HG03066 (cell line): Measurements from ENCODE around the gene PCDHGB5.

Source experiments
- ATAC-seq: cut with Tn5 transposase; IDR thresholded peaks from one replicate; pipeline ENCODE4 v1.9.1; 2021; ENCODE audit warnings: low read depth; ENCODE audit not compliant: unreplicated experiment

Gene PCDHGB5

DNA sequence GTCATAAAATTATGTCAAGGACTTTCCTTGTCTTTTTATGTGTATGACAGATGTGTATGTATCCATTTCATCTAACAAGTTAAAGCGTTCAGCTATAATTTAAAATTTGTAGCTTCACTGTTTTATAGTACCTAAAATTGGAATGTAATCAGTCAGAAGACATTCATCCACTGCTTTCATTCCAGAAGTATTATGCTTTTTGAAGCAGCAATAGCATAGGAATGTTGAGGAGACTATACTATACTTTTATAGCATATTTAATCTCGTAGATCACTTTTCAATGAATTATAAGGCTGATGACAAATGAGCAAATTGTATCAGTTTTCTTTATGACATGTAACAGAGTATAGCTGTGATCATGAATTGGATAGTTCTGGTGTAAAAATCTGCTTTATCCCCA lies 39.5 kb downstream of the PCDHGB5 start:
- no peak for ATAC-seq

GRCh38 chr5:141439411-141440141 lies 41.8 kb downstream of the PCDHGB5 start:
- ATAC-seq, result no peak

DNA sequence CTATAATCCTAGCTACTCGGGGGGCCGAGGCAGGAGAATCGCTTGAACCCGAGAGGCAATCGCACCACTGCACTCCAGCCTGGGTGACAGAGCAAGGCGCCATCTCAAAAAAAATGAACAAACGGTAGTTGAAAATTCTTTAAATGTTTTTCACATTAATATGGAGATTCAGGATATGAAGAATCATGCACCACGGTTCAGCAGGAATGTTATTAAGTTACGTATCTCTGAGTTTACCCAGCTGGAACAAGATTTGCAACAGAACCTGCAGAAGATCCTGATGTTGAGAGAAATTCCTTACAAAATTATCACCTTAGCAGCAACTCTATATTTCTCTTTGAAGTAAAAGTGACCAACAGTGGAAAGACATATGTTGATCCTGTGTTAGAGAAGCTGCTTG lies 42.6 kb downstream of the PCDHGB5 start:
- no peak for ATAC-seq

GRCh38 chr5:141441571-141442170 lies 43.9 kb downstream of the PCDHGB5 start:
- no peak for ATAC-seq
